WTC11 (cell line): ENCODE data around the gene PARVG. TPM values are rescaled to one million over a fixed set of nuclear protein-coding genes. Genes with fewer than 3 reads are reported as not detected.

ENCODE experiments used
- ATAC-seq: fragments of 200-7000 bp; cut with Tn5 transposase; 2 replicates; pipeline ENCODE4 v1.10.0; 2021; ENCODE audit warnings: mild to moderate bottlenecking, moderate library complexity
- CTCF ChIA-PET: fragments of 300-600 bp; sonication (Branson Sonifier 250); formaldehyde crosslinking; loops from one replicate; lab custom pipeline; 2021; ENCODE audit warnings: antibody characterized with exemption; lab: Charles Lee
- POLR2A ChIA-PET: fragments of 350-600 bp; sonication (Branson Sonifier 250); formaldehyde crosslinking; loops from one replicate; lab custom pipeline; 2021; ENCODE audit warnings: antibody characterized with exemption; lab: Charles Lee
- DNase-seq: peaks from one replicate; pipeline ENCODE4 v3.0.0; 2021; ENCODE audit warnings: low spot score
- H3K27ac Mint-ChIP-seq: 2 replicates; pipeline ENCODE4 v1.8.0; 2021; ENCODE audit warnings: mixed read lengths
- H3K27me3 Mint-ChIP-seq: 2 replicates; pipeline ENCODE4 v1.8.0; 2021; ENCODE audit warnings: low read depth, mild to moderate bottlenecking, moderate library complexity, mixed read lengths
- H3K36me3 Mint-ChIP-seq: 2 replicates; pipeline ENCODE4 v1.8.0; 2021; ENCODE audit warnings: mixed read lengths
- H3K4me1 Mint-ChIP-seq: 2 replicates; pipeline ENCODE4 v1.8.0; 2022; ENCODE audit warnings: mixed read lengths
- H3K4me3 Mint-ChIP-seq: 2 replicates; pipeline ENCODE4 v1.8.0; 2021; ENCODE audit warnings: mild to moderate bottlenecking, moderate library complexity, mixed read lengths
- H3K9me3 Mint-ChIP-seq: 2 replicates; pipeline ENCODE4 v1.8.0; 2021; ENCODE audit warnings: mixed read lengths
- GABPB1 ChIP-seq: sonication (generic); formaldehyde crosslinking; IDR thresholded peaks from 2 replicates; pipeline ENCODE4 v1.8.1; 2023; ENCODE audit warnings: mild to moderate bottlenecking, missing genetic modification reagents
- SMAD3 ChIP-seq: sonication (generic); formaldehyde crosslinking; IDR thresholded peaks from 2 replicates; pipeline ENCODE4 v1.8.0; 2022; ENCODE audit warnings: missing genetic modification reagents, mild to moderate bottlenecking, borderline replicate concordance
- SMAD4 ChIP-seq: sonication (generic); formaldehyde crosslinking; IDR thresholded peaks from 2 replicates; pipeline ENCODE4 v1.8.0; 2022; ENCODE audit warnings: mild to moderate bottlenecking, missing genetic modification reagents
- TEAD1 ChIP-seq: sonication (generic); formaldehyde crosslinking; IDR thresholded peaks from 2 replicates; pipeline ENCODE4 v1.8.0; 2022; ENCODE audit warnings: mild to moderate bottlenecking, missing genetic modification reagents
- ZNF396 ChIP-seq: fragments of 250-450 bp; sonication (Bioruptor Pico); IDR thresholded peaks from 2 replicates; pipeline ENCODE4 v1.8.0; 2021; ENCODE audit warnings: mild to moderate bottlenecking, moderate library complexity, borderline replicate concordance
- ZNF416 ChIP-seq: fragments of 250-450 bp; sonication (Bioruptor Pico); IDR thresholded peaks from 2 replicates; pipeline ENCODE4 v1.9.0; 2021; ENCODE audit warnings: mild to moderate bottlenecking, inconsistent platforms
- ZNF423 ChIP-seq: fragments of 250-450 bp; sonication (Bioruptor Pico); IDR thresholded peaks from 2 replicates; pipeline ENCODE4 v2.1.2; 2022; ENCODE audit warnings: mild to moderate bottlenecking, moderate library complexity
- total RNA-seq: library from RNA; stranded (reverse); gene quantifications from 3 replicates; pipeline ENCODE4 v1.2.3, GENCODE V29; 2021
- TF ChIP-seq, protein P1 (sequence below): sonication (generic); formaldehyde crosslinking; IDR thresholded peaks from 2 replicates; pipeline ENCODE4 v1.8.0; 2022; ENCODE audit warnings: mild to moderate bottlenecking, missing genetic modification reagents
- TF ChIP-seq, protein P2 (sequence below): sonication (generic); formaldehyde crosslinking; IDR thresholded peaks from 2 replicates; pipeline ENCODE4 v1.8.1; 2023; ENCODE audit warnings: mild to moderate bottlenecking, missing genetic modification reagents, moderate library complexity
- TF ChIP-seq, protein P3 (sequence below): sonication (generic); formaldehyde crosslinking; IDR thresholded peaks from 2 replicates; pipeline ENCODE4 v1.8.1; 2023; ENCODE audit warnings: mild to moderate bottlenecking, missing genetic modification reagents, borderline replicate concordance
- TF ChIP-seq, protein P4 (sequence below): fragments of 250-450 bp; sonication (Bioruptor Pico); IDR thresholded peaks from 2 replicates; pipeline ENCODE4 v1.9.0; 2021; ENCODE audit warnings: mild to moderate bottlenecking
- TF ChIP-seq, protein P5 (sequence below): sonication (generic); formaldehyde crosslinking; conservative IDR thresholded peaks from 2 replicates; pipeline ENCODE4 v1.8.1; 2022; ENCODE audit warnings: mild to moderate bottlenecking, missing genetic modification reagents
- TF ChIP-seq, protein P6 (sequence below): sonication (generic); formaldehyde crosslinking; IDR thresholded peaks from 2 replicates; pipeline ENCODE4 v1.8.1; 2022; ENCODE audit warnings: mild to moderate bottlenecking, missing genetic modification reagents, moderate library complexity, borderline replicate concordance
- TF ChIP-seq, protein P7 (sequence below): sonication (generic); formaldehyde crosslinking; IDR thresholded peaks from 2 replicates; pipeline ENCODE4 v1.8.1; 2023; ENCODE audit warnings: mild to moderate bottlenecking, moderate library complexity, missing genetic modification reagents
- TF ChIP-seq, protein P8 (sequence below): sonication (generic); formaldehyde crosslinking; IDR thresholded peaks from 2 replicates; pipeline ENCODE4 v1.8.0; 2022; ENCODE audit warnings: mild to moderate bottlenecking, missing genetic modification reagents
- TF ChIP-seq, protein P9 (sequence below): sonication (generic); formaldehyde crosslinking; IDR thresholded peaks from 2 replicates; pipeline ENCODE4 v1.8.1; 2023; ENCODE audit warnings: mild to moderate bottlenecking, missing genetic modification reagents
- TF ChIP-seq, protein P10 (sequence below): fragments of 250-450 bp; sonication (Bioruptor Pico); IDR thresholded peaks from 2 replicates; pipeline ENCODE4 v1.9.0; 2021; ENCODE audit warnings: moderate library complexity, mild to moderate bottlenecking, inconsistent platforms, borderline replicate concordance

PARVG gene
- total RNA-seq, 1 experiment from 2014 or later: 0.94 TPM

DNA sequence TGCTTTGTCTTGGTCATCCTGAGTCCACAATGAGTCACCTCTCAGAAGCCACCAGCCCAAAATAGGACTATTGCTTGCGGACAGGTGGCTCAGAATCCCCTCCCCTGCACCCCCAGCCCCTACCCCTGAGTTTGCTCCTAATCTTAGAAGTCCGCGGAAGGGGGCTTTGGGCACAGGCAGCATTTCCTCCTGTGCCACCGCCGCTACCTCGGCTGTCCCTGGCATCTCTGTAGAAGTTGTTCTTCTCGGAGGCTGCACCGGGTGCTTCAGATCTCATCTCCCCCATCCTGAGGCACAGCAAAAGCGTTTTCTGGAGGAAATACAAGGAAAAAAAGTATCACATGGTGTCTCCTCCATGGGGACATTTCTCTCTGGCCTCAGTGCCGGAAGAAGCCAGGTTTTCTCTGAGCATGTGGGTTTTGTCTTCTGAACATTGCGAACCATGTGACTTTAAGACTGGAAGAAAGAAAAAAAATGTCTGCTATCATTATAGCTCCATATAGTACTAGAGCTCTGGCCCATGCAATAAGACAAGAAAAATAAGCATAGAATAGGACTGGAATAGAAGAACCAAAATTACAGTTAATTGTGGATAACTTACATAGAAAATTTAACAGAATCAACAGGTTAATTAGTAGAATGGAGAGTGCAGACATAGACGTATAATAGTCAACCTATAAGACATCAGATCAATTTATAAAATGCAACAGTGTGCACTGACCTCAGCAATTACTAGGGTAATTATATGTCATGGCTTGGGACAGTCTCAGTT lies 68.8 kb downstream of the PARVG start (continued):
- TF ChIP-seq, protein P1, sequence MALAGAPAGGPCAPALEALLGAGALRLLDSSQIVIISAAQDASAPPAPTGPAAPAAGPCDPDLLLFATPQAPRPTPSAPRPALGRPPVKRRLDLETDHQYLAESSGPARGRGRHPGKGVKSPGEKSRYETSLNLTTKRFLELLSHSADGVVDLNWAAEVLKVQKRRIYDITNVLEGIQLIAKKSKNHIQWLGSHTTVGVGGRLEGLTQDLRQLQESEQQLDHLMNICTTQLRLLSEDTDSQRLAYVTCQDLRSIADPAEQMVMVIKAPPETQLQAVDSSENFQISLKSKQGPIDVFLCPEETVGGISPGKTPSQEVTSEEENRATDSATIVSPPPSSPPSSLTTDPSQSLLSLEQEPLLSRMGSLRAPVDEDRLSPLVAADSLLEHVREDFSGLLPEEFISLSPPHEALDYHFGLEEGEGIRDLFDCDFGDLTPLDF (CRISPR knock-in tag): no peak
- TF ChIP-seq TEAD1 (CRISPR knock-in tag): no peak
- TF ChIP-seq, protein P2, sequence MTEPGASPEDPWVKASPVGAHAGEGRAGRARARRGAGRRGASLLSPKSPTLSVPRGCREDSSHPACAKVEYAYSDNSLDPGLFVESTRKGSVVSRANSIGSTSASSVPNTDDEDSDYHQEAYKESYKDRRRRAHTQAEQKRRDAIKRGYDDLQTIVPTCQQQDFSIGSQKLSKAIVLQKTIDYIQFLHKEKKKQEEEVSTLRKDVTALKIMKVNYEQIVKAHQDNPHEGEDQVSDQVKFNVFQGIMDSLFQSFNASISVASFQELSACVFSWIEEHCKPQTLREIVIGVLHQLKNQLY (CRISPR knock-in tag): no peak

DNA sequence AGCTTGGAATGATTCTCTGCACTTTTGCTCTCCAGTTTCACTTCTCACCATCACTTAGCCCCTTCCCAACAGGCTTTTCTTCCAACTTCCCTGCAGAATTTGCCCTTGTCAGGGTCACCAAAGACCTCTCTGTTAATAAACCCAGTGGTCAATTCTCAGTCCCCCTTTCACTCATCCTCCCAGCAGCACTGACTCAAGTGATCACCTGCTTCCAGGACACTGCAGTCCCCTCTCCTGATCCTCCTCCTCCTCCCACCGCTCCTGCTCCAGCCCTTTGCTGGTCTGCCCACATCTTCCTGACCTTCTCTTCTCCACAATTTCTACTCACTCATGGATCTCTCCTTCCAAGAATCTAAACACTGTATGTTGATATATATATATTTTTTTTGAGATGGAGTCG lies 74.1 kb downstream of the PARVG start:
- Mint-ChIP-seq H3K27me3 (no peaks in the 10 kb centered on the region), H3K4me1 (peaks cover 12% of the 10 kb centered on the region), H3K36me3 (peaks cover 16% of the 10 kb centered on the region), H3K27ac (no peak overlapping the region), H3K9me3 (peaks cover 50% of the 10 kb centered on the region), H3K4me3 (no peak overlapping the region)
- ATAC-seq (no peak), DNase-seq (no peak)
- TF ChIP-seq, protein P3, sequence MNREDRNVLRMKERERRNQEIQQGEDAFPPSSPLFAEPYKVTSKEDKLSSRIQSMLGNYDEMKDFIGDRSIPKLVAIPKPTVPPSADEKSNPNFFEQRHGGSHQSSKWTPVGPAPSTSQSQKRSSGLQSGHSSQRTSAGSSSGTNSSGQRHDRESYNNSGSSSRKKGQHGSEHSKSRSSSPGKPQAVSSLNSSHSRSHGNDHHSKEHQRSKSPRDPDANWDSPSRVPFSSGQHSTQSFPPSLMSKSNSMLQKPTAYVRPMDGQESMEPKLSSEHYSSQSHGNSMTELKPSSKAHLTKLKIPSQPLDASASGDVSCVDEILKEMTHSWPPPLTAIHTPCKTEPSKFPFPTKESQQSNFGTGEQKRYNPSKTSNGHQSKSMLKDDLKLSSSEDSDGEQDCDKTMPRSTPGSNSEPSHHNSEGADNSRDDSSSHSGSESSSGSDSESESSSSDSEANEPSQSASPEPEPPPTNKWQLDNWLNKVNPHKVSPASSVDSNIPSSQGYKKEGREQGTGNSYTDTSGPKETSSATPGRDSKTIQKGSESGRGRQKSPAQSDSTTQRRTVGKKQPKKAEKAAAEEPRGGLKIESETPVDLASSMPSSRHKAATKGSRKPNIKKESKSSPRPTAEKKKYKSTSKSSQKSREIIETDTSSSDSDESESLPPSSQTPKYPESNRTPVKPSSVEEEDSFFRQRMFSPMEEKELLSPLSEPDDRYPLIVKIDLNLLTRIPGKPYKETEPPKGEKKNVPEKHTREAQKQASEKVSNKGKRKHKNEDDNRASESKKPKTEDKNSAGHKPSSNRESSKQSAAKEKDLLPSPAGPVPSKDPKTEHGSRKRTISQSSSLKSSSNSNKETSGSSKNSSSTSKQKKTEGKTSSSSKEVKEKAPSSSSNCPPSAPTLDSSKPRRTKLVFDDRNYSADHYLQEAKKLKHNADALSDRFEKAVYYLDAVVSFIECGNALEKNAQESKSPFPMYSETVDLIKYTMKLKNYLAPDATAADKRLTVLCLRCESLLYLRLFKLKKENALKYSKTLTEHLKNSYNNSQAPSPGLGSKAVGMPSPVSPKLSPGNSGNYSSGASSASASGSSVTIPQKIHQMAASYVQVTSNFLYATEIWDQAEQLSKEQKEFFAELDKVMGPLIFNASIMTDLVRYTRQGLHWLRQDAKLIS (CRISPR knock-in tag): no peak
- TF ChIP-seq, protein P4, sequence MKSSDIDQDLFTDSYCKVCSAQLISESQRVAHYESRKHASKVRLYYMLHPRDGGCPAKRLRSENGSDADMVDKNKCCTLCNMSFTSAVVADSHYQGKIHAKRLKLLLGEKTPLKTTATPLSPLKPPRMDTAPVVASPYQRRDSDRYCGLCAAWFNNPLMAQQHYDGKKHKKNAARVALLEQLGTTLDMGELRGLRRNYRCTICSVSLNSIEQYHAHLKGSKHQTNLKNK (CRISPR knock-in tag): no peak
- no peak for TF ChIP-seq ZNF396 (CRISPR knock-in tag)
- POLR2A ChIA-PET: no interaction called here
- CTCF ChIA-PET: no interaction called here

DNA sequence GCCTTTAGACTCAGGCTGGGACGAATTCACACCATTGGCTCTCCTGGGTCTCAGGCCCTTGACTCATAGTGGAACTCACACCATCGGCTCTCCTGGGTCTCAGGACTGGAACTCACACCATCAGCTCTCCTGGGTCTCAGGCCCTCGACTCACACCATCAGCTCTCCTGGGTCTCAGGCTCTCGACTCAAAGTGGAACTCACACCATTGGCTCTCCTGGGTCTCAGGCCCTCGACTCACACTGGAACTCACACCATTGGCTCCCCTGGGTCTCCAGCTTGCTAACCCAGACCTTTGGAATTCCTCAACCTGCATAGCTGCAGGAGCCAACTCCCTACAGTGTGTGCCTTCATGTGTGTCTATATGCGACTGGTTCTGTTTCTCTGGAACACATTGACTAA lies 75.4 kb downstream of the PARVG start:
- Mint-ChIP-seq H3K27me3 (no peaks in the 10 kb centered on the region), H3K27ac (no peak overlapping the region), H3K9me3 (peaks cover 38% of the 10 kb centered on the region), H3K4me1 (peaks cover 14% of the 10 kb centered on the region), H3K36me3 (peaks cover 4% of the 10 kb centered on the region; the same call in 1 of the 2 replicates), H3K4me3 (no peak overlapping the region)
- ChIA-PET POLR2A (no interaction called here), CTCF (no interaction called here)
- TF ChIP-seq ZNF416 (CRISPR knock-in tag) (no peak), GABPB1 (CRISPR knock-in tag) (no peak), ZNF423 (CRISPR knock-in tag) (no peak), SMAD3 (CRISPR knock-in tag) (no peak), SMAD4 (CRISPR knock-in tag) (no peak)
- TF ChIP-seq, protein P5, sequence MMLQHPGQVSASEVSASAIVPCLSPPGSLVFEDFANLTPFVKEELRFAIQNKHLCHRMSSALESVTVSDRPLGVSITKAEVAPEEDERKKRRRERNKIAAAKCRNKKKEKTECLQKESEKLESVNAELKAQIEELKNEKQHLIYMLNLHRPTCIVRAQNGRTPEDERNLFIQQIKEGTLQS (CRISPR knock-in tag): no peak
- TF ChIP-seq, protein P6, sequence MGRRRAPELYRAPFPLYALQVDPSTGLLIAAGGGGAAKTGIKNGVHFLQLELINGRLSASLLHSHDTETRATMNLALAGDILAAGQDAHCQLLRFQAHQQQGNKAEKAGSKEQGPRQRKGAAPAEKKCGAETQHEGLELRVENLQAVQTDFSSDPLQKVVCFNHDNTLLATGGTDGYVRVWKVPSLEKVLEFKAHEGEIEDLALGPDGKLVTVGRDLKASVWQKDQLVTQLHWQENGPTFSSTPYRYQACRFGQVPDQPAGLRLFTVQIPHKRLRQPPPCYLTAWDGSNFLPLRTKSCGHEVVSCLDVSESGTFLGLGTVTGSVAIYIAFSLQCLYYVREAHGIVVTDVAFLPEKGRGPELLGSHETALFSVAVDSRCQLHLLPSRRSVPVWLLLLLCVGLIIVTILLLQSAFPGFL (CRISPR knock-in tag): no peak
- TF ChIP-seq, protein P7, sequence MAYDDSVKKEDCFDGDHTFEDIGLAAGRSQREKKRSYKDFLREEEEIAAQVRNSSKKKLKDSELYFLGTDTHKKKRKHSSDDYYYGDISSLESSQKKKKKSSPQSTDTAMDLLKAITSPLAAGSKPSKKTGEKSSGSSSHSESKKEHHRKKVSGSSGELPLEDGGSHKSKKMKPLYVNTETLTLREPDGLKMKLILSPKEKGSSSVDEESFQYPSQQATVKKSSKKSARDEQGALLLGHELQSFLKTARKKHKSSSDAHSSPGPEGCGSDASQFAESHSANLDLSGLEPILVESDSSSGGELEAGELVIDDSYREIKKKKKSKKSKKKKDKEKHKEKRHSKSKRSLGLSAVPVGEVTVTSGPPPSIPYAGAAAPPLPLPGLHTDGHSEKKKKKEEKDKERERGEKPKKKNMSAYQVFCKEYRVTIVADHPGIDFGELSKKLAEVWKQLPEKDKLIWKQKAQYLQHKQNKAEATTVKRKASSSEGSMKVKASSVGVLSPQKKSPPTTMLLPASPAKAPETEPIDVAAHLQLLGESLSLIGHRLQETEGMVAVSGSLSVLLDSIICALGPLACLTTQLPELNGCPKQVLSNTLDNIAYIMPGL: no peak
- TF ChIP-seq, protein P8, sequence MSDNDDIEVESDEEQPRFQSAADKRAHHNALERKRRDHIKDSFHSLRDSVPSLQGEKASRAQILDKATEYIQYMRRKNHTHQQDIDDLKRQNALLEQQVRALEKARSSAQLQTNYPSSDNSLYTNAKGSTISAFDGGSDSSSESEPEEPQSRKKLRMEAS (CRISPR knock-in tag): no peak
- TF ChIP-seq, protein P9, sequence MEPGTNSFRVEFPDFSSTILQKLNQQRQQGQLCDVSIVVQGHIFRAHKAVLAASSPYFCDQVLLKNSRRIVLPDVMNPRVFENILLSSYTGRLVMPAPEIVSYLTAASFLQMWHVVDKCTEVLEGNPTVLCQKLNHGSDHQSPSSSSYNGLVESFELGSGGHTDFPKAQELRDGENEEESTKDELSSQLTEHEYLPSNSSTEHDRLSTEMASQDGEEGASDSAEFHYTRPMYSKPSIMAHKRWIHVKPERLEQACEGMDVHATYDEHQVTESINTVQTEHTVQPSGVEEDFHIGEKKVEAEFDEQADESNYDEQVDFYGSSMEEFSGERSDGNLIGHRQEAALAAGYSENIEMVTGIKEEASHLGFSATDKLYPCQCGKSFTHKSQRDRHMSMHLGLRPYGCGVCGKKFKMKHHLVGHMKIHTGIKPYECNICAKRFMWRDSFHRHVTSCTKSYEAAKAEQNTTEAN (CRISPR knock-in tag): no peak
- TF ChIP-seq, protein P10, sequence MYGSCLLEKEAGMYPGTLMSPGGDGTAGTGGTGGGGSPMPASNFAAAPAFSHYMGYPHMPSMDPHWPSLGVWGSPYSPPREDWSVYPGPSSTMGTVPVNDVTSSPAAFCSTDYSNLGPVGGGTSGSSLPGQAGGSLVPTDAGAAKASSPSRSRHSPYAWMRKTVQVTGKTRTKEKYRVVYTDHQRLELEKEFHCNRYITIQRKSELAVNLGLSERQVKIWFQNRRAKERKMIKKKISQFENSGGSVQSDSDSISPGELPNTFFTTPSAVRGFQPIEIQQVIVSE (CRISPR knock-in tag): no peak
- no peak for DNase-seq
- no peak for ATAC-seq
